Activated CD4-positive, alpha-beta T cell treated with anti-CD3 and anti-CD28 coated beads, Interleukin-2, amount 50 U/mL, for 1 hour (primary cell): ENCODE results near the gene BCR.
"Not testable (repeated sequence)": the region's sequence is repeated elsewhere in the genome, so short reads cannot be mapped to it uniquely, and the experiment has no call there.

Source experiments
- DNase-seq: peaks from one replicate; pipeline ENCODE4 v3.0.0-alpha.2; 2020

BCR gene

DNA sequence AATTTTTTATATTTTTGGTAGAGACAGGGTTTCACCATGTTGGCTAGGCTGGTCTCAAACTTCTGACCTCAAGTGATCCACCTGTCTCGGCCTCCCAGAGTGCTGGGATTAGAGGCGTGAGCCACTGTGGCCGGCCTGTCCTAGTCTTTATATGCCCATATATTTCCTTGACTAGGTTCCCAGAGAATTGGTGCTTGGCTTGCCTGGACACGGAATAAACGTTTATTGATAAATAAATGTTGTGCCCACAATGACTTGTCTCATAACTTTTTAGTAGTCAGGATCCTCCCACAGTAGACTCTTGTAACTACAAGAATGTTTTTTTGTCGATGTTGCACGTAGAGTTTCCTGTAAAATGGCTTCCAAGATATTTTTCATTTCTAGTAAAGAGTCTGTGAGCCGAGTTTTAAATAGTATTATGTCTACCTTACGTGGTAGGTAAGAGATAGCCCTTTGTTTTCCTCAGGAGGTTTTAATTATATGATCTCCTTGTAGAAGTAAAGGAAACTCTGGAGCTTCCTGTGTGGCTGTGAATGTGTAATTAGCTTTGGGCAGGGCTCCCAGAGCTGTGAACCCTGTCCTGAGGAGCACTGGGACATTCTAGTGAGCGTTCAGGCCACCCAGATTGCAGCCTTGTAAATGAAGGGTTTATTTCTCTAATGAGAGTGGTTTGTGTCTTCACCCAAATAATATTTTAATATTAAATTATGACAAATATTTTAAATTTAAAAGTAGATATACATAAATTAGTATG, 161.8 kb downstream of the BCR start:
- not testable (repeated sequence) for DNase-seq

DNA sequence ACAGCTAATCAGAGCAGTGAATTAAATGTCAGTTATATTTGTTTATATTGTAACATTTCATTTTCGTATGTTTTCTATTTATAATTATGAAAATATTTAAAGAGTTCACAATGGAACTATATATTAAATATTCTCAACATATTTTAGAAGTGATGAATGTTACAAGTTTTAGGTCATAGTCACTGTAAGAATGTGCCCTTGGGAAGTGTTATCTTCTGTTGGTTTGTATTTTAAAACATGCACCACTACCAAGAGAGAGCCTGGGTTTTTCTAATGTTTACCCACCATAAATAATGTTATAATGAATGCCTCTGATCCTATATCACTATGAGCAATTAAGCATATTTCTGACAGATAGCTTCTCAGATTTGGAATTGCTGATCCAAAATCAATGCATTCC, 171.0 kb downstream of the BCR start:
- no peak for DNase-seq

DNA sequence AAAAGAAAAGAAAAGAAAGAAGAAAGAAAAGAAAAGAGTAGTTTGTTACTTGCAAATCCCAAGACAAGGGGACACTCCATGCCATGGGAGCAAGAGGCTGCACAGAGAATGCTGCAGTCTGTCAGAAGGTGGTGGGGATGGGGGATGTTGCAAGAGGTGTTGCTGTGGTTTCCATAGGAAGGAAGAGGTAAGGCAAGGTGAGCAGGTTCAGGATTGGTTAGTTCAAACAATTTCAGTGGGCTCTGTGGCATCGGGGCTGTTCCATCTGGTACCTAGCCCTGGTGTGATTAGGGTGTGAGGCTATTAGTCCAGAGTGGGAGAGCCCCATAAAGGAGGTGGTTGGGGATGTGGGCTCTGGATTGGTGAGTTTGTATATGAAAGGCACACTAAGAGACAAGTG, 172.7 kb downstream of the BCR start:
- DNase-seq = no peak

DNA sequence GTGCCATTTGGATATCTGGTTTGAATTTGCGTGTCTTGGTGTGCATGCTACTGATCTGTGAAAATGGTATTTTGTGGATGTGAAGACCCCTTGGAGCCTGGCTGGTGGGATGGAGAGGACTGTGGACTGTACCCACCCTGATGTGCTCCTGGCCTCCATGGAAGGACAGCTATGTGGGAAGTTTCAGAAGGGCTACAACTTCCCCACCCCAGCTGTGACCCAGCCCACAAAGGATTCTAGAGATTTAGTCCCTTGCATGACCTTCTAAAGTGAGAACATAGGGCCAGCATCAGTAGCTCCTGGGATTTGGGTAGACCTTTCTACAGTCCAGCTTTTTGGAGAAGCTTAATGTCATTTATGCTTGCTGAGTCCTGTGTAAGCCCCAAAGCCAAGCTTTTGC, 173.4 kb downstream of the BCR start:
- no peak for DNase-seq

DNA sequence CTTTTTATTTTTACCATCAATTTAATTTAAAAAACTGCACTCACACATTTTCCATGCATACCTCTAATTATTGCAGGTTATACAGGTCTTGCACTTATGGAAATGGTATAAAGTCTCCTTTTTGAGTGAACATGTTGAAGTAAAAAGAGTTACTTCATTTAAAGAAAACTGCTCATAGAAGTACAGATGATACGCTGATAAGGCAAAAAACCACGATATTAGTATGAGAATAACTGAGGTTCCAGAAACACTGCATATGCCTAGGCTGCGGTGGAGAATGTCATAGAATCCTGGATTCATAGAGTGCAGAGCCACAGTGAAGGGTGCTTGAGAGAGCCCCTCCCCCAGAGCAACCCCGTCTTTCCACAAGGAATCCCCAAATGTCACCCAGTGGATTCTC, 175.8 kb downstream of the BCR start:
- no peak for DNase-seq

DNA sequence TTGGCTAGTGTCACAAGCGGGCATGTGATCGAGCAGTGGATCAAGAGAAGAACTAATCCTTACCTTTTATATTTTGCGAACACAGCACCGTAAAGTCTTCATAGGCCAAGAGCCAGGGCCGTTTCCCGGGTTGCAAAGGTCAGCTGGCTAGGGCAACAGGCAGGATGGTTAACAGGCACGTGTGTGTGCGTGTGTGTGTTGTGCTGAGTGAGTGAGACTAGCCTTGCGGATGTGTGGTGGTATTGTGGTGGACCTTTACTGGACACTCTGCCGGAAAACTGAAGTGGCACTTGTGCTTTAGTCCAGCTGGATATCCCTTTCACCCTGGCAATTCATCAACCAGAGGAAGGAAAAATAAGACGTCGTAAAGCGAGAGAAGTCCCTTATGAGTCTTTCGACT, 176.7 kb downstream of the BCR start:
- no peak for DNase-seq

DNA sequence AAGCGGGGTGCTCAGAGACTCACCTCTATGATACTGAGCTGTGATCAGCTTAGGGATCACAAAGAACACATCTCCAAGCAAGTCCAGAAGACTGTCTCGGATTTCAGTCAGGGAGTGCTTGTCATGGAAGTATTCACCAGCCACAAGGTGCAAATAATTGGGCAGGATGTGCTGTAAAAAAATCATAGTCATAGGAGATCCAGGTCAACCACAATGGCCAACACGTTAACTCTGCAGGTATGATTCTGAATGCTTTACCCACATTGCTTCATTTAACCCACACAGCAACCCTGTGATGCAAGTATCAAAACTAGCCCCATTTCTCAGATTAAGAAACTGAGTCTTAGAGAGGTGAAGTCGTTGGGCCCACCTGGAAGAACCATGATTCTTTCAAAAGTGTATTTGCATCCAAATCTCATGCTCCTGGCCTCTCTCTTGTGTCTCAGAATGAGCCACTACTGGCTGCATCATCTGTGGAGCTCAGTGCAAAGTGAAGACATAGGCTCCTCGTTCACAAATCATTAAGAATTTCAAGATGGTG, 179.3 kb downstream of the BCR start:
- no peak for DNase-seq

DNA sequence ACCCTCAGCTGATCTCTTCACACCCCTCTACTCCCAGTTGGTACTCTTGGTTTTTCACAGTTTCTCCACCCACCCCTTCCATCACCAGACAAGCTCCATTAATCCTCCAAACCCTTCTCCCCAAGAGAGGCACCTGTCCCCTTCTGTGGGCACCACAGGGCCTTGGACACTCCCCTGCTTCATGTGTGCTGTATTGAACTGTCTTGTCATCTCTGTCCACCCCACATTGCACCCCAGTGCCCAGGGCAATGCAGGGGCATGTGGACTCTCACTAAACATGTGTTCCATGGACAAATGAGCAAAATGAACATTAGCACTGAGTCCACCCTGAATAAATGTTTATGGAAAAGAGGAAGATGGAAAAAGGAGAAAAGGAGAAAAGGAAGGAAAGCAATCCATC, 181.4 kb downstream of the BCR start:
- DNase-seq = no peak

DNA sequence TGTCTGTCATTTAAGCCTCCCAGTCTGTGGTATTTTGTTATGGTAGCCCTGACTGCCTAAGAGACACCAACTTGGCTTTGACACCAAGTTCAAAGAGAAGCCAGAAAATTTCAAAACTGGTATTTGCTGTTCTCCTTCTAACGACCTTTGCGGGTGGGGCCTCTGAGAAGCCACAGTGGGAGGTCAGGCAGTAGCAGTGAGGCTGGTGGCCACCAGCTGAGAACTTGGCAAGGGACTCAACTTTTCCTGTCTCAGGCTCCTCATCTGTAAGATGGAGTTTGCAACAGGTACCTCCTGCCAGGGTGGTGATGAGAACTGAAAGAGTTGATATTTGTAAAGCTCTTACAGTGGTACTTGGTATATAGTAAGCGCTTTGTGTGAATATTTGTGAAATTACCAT, 183.4 kb downstream of the BCR start:
- DNase-seq = no peak

DNA sequence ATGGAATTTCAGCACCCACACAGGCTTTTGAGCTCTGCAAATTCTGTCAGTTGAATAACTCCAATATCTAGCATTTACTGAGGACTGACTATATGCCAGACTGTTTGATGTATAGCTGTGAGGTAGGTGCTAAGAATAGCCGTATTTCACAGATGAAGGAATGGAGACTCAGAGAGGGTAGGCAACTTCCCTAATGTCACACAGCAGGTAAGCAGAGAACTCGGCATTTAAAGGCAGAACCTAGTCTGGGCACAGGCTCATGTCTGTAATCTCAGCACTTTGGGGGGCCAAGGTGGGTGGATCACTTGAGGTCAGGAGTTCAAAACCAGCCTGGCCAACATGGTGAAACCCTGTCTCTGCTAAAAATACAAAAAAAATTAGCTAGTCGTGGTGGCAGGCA, 184.1 kb downstream of the BCR start:
- DNase-seq = no peak

DNA sequence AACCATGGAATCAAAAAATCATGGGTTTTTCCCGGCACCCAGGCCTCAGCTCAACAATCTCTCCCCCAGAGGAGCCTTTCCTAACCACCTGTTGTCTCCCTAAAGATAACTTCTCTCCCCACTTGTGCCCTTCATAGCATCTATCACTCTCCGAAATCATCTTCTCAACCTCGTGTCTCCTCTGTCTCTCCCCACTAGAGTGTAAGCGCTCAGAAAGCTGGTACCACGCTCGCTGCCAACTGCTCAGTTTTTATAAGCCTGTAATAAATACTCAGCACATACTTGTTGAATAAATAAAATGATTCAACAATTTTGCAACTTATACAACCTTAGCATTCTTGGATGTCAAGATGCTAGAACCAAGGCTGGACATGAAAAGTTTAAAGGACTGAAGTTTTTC, 185.2 kb downstream of the BCR start:
- DNase-seq = no peak

DNA sequence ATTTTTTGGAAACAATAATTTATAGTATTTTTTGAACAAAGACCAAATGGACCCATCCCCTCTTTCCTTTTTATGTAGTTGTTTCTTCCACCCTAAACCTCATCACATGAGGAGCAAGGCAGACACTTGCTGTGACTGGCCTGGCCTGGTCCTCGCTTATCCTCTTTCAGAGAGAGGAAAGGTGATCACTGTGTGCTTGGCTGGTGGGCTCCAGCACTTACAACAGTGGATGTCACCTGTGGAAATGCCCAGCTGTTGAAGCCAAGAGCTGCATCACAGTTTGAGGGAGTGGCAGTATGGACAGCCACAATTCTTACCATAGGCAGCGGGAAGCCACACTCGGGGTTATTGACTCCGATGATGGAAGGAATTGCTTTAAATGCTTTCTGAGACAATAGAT, 185.7 kb downstream of the BCR start:
- no peak for DNase-seq

DNA sequence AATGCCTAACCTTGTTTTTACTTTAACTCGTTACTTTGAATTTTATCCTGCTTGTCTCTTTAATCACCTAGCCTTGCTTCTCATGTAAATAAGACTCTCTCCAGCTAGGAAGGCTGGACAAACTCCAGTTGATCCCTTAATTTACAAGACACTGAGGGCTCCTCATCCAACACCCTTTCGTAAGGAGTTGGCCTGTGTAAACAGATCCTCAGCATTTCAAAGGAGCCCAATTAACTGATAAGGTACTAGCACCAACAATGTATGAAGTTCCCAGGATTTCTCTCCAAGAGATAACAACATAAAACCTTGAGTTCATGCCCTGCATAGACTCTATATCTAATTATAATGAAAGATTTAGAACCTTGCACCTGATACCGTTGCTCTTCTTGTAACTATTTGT, 186.9 kb downstream of the BCR start:
- DNase-seq = not testable (repeated sequence)
